Gastrocnemius medialis (tissue), 4 donors: ENCODE results near the gene ERC2.

Source experiments
- CTCF ChIP-seq, 5 experiments: fragments of 450-650 bp in 3 of 5; fragments of 200-600 bp in 2 of 5; sonication (generic) in 2 of 5; IDR thresholded peaks in 4 of 5; conservative IDR thresholded peaks in 1 of 5; 1 replicate in 4 of 5; 2 replicates in 1 of 5; pipeline ENCODE4 v1.5.1; 2016 to 2019; ENCODE audit warnings: antibody characterized with exemption in 5 of 5, mild to moderate bottlenecking in 3 of 5, moderate library complexity in 3 of 5
- POLR2A ChIP-seq, 2 donors: fragments of 450-650 bp; IDR thresholded peaks; one replicate each; pipeline ENCODE4 v1.6.1; 2017; ENCODE audit warnings: antibody characterized with exemption in 2 of 2, mild to moderate bottlenecking in 2 of 2, moderate library complexity in 2 of 2

DNA sequence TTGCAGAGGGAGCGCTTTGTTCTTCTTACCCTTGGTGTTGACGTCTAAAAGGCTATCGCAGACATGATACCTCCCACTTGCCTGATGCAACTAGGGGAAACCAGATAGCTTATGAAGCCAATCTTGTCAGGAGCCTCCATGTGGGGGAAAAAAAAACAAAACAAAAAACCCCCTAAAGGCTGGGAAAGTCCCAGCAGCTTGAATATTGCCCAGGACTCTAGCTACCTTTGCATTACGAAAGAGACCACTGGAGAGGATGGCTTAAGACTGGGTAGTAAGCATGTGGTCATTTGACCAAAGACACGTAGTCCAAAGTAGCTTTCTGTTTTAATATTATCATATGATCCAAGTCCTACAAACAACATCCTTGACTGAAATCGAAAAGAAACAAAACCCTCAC lies 860.4 kb downstream of the ERC2 start:
- TF ChIP-seq POLR2A (IDR thresholded peaks at IDR 0.05) (no peak), CTCF (IDR thresholded peaks at IDR 0.05 in 4 of 5, conservative IDR thresholded peaks at IDR 0.05 in 1 of 5) (no peak)
